Cortex of kidney (tissue), 1 donor: Measurements from ENCODE around the gene SMAD2.
"Not testable (repeated sequence)": the region's sequence is repeated elsewhere in the genome, so short reads cannot be mapped to it uniquely, and the experiment has no call there.

Experiments used
- DNase-seq: peaks from one replicate; lab custom pipeline; 2025; lab: John Stamatoyannopoulos, UW

Gene SMAD2

DNA sequence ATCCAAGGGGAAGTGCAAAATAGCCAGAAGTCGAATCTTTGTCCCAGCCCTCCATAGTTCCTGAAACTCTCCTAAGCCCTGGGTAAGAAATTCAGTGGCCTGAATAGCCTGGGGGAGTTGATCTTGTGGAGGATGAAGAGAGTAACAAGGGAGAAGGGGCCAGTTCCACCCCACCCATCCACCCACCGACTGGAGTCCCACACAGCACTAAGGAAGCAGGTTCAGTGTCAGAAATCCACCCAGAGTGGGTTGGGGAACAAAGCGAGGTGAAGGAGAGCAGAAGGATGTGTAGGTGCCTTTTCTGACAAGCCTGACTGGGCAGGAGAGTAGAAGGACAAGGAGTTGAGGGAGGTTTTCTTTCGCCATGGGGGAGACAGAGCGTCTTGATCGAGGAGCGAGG, 136.8 kb downstream of the SMAD2 start:
- DNase-seq: no peak

- DNase-seq: no peak
These were observed 138.9 kb downstream of the SMAD2 start for GRCh38 chr18:47791461-47791985.

DNA sequence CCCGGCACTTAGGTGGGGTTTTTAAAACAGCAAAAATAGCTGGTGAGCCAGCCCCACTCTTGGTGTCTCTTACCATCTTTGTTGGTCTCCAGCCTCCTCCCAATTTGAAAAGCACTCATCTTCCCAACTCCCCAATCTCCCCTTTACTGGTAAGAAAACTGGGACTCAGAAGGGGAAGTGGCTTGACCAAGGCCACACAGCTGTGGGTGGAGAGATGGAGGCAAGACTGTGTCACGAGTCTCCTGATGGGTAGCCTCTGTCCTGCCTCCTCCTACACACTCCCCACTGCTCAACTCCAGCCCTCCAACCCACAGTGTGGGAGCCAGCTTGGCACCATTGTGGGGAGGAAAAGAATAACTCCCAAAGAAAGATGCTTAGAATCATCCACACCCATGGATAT, 140.4 kb downstream of the SMAD2 start:
- no peak for DNase-seq

GRCh38 chr18:47788621-47789020, 141.8 kb downstream of the SMAD2 start:
- DNase-seq: no peak

DNA sequence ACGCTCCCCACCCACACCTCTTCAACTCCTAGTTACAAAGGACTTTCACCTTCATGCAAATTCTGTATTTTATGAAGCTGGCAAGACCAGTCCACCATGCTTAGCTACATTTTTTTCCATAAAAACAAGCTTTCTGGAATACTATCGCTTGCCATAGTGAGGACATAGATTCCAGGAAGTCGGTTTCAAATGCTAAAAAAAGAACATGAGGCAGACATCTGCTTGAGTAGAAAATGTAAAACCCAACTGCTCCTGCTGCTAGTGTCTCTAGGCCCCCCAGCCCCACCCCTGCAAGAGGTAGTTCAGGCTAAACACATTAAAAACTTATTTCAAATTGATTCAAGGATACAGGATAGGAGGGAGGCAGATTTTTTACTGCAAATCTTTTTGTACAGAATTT, 148.9 kb downstream of the SMAD2 start:
- DNase-seq: no peak

- no peak for DNase-seq
These were observed 150.3 kb downstream of the SMAD2 start for GRCh38 chr18:47780011-47780725.

DNA sequence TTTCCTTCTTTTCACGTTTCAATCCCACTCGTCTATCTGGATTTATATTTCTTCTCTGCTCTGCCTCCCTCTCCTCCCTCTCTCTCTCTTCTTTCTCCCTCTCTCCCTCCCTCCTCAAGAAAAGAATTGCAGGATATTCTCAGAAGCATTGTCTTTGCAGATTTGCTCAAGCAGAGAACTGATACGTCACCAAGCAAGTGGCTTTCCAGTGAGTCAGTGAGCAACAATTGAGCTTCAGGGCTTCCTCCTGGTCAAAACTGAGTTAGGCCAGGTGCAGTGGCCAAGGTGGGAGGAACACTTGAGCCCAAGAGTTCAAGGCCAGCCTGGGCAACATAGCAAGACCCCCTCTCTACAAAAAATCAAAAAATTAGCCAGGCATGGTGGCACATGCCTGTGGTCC, 151.1 kb downstream of the SMAD2 start:
- no peak for DNase-seq

- no peak for DNase-seq
These were observed 152.8 kb downstream of the SMAD2 start for GRCh38 chr18:47777626-47778025.

GRCh38 chr18:47775961-47776360, 154.5 kb downstream of the SMAD2 start:
- no peak for DNase-seq

DNA sequence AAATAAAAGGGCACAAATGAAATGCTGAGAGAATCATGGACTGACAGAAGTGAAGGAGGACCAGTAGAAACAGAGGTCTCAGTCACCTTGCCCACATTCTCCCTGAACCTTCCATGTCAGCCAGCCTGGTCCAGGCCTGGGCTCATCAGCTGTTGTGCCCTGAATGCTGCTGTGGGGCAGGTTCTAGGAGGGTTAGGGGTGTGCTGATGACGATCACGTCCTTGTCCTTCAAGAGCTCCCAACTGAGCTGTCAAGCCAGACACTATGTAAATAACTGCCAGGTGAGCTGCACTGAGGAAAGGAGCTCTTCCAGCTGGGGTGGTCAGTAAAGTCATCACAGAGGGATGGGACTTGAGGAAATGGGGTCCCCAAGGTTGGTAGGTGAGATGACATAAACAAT, 156.5 kb downstream of the SMAD2 start:
- DNase-seq: no peak

DNA sequence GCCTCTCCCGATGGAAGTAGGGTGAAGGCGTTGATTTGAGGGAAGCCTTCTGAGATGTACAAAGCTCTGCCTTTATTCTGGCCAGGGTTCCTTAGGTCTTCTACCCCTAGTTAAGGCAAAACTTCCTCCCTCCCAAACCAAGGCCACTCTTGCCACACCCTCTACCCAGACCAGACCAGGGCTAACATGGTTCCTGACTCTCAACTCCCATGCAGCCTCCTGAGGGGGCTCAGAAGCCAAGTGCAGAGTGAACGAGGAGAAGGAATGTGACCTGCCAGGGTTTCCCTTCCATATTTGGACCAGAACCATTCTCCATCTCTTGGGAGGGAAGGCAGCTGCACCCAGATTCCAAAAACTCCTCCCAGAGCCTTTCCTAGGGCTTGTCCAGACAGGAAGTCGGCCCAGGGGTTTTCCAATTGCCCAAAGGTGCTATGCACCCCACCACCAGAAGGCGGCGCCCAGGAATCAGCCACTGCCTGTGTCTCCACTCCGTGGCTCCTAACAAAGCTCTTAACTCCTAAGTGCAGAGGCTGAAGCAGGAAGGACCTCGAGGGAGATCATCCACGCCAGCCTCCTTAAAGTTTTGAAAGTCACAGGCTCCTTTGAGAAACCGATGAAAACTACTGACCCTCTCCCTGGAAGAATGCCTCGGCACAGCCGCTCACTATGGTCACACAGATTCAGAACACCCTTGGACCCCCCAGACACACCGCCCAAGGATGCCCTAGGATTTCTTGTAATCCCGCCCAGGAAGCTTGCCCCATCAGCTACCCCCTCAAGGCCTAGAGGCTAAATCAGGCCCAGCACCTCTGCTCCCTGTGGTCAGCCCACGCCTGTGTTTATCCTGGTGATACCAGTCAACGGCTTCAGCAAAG, 157.8 kb downstream of the SMAD2 start:
- DNase-seq: no peak

DNA sequence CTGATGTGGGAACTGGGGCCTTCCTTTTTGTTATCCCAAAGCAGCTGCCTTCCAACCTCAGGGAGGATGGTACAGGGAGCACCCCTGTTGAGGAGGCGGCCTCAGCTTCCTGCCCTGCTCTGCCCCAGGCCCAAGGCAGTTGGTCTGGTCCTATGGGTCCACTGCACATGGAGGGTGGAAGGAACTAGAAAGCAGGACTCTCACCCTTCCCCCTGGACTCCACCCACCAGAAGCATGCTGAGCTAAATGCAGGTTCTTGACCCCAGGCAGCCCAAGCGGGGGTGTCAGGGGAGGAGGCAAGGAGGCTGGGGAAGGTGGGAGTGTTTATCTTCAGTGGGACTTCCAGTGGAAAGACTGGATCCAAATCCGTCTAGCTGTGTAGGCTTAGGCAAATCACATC, 158.5 kb downstream of the SMAD2 start:
- no peak for DNase-seq

DNA sequence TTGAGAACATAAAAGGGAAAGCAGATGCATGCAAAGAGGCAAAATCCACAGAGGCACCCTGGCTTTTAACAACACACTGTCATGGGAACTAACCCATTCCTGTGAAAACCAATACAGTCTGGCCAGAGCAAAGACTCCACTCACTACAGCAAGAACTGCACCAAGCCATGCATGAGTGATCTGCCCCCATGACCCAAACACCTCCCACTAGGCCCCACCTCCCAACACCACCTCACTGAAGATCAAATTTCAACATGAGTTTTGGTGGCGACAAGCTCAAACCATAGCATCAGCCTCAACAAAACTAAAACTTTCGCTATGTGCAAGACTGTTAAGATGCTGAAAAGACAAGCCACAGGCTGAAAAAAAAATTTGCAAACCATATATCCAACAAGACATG, 162.8 kb downstream of the SMAD2 start:
- DNase-seq: no peak

GRCh38 chr18:47767198-47767597, 163.3 kb downstream of the SMAD2 start:
- not testable (repeated sequence) for DNase-seq
